Nephron progenitor cell (in vitro differentiated cells): ENCODE results near the gene MIDN.

Experiments
- DNase-seq: peaks from one replicate; pipeline ENCODE4 v3.0.0; 2021
- H3K27ac Mint-ChIP-seq: 2 replicates; pipeline ENCODE4 v1.8.0; 2021; ENCODE audit warnings: mild to moderate bottlenecking, moderate library complexity, mixed read lengths
- H3K27me3 Mint-ChIP-seq: 2 replicates; pipeline ENCODE4 v1.8.0; 2021; ENCODE audit warnings: mild to moderate bottlenecking, low read depth, mixed read lengths; ENCODE audit not compliant: poor library complexity
- H3K36me3 Mint-ChIP-seq: 2 replicates; pipeline ENCODE4 v1.8.0; 2021; ENCODE audit warnings: low read depth, mixed read lengths
- H3K4me1 Mint-ChIP-seq: 2 replicates; pipeline ENCODE4 v1.8.0; 2021; ENCODE audit warnings: mixed read lengths
- H3K4me3 Mint-ChIP-seq: 2 replicates; pipeline ENCODE4 v1.8.0; 2021; ENCODE audit warnings: mild to moderate bottlenecking, moderate library complexity, mixed read lengths
- H3K9me3 Mint-ChIP-seq: 2 replicates; pipeline ENCODE4 v1.8.0; 2021; ENCODE audit warnings: mild to moderate bottlenecking, moderate library complexity, mixed read lengths
- CTCF ChIP-seq: fragments of 200-600 bp; sonication (generic); IDR thresholded peaks from 2 replicates; pipeline ENCODE4 v1.5.0; 2021; ENCODE audit warnings: antibody characterized with exemption

The MIDN gene

GRCh38 chr19:1267477-1268225, 19.3 kb downstream of the MIDN start:
- no peak for TF ChIP-seq CTCF
- H3K27ac Mint-ChIP-seq, result no peak overlapping the region
- no peak for DNase-seq
- peaks cover 3% of the 10 kb centered on the region for H3K27me3 Mint-ChIP-seq
- H3K9me3 Mint-ChIP-seq, result no peaks in the 10 kb centered on the region
- peaks cover 22% of the 10 kb centered on the region for H3K36me3 Mint-ChIP-seq
- H3K4me1 Mint-ChIP-seq, result peaks cover 81% of the 10 kb centered on the region
- peak overlapping the region; percentile 73 for H3K4me3 Mint-ChIP-seq

GRCh38 chr19:1268226-1269064, 20.1 kb downstream of the MIDN start:
- Mint-ChIP-seq H3K4me3 (peak overlapping the region; percentile 73), H3K27ac (peak overlapping the region; percentile 96), H3K27me3 (peaks cover 3% of the 10 kb centered on the region), H3K4me1 (peaks cover 81% of the 10 kb centered on the region), H3K9me3 (no peaks in the 10 kb centered on the region), H3K36me3 (peaks cover 28% of the 10 kb centered on the region)
- no peak for TF ChIP-seq CTCF
- DNase-seq, result no peak

DNA sequence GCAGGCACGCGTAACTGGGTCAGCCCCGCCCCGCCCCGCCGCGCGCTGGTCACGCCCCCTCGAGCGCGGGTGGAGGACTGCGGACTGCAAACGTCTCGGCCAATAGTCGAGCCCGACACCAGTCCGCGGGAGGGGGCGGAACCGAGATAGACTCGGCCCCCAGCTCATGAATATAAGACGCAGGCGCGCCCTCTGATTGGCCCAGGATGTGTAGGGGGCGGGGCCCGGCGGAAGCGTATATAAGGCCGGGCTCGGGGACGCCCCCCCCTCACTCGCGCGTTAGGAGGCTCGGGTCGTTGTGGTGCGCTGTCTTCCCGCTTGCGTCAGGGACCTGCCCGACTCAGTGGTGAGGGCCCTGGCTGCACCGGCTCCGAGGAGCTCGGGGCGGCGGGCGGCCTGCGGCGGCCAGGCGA, 20.7 kb downstream of the MIDN start, which contains the start of gene CIRBP:
CIRBP (plus strand) TSS at position 268 of the 413 bp plus-strand sequence. CDS start 1,602 bp downstream, outside the sequence.
- no peak for TF ChIP-seq CTCF

GRCh38 chr19:1269478-1270212, 21.3 kb downstream of the MIDN start:
- no peaks in the 10 kb centered on the region for H3K9me3 Mint-ChIP-seq
- peaks cover 81% of the 10 kb centered on the region for H3K4me1 Mint-ChIP-seq
- peak; percentile 86 for DNase-seq
- H3K27ac Mint-ChIP-seq, result peak overlapping the region; percentile 94
- peaks cover 6% of the 10 kb centered on the region for H3K27me3 Mint-ChIP-seq
- peaks cover 35% of the 10 kb centered on the region for H3K36me3 Mint-ChIP-seq
- peak overlapping the region; percentile 88 for H3K4me3 Mint-ChIP-seq
- TF ChIP-seq CTCF, result no peak

More for the DNA sequence above, 20.7 kb downstream of the MIDN start, which contains the start of gene CIRBP:
- peak within 1 kb of the TSS; percentile 88 for H3K4me3 Mint-ChIP-seq
- peaks cover 83% of the 10 kb centered on the region for H3K4me1 Mint-ChIP-seq
- no peaks in the 10 kb centered on the region for H3K9me3 Mint-ChIP-seq
- peaks cover 34% of the 10 kb centered on the region for H3K36me3 Mint-ChIP-seq
- H3K27me3 Mint-ChIP-seq, result peaks cover 6% of the 10 kb centered on the region
- DNase-seq, result peak; percentile 100
- peak within 1 kb of the TSS; percentile 96 for H3K27ac Mint-ChIP-seq

- peaks cover 75% of the 10 kb centered on the region for H3K4me1 Mint-ChIP-seq
- TF ChIP-seq CTCF, result no peak
- peak overlapping the region; percentile 88 for H3K4me3 Mint-ChIP-seq
- H3K36me3 Mint-ChIP-seq, result peaks cover 35% of the 10 kb centered on the region
- DNase-seq, result no peak
- peaks cover 6% of the 10 kb centered on the region for H3K27me3 Mint-ChIP-seq
- no peaks in the 10 kb centered on the region for H3K9me3 Mint-ChIP-seq
- peak overlapping the region; percentile 94 for H3K27ac Mint-ChIP-seq
These were observed 21.9 kb downstream of the MIDN start for GRCh38 chr19:1270213-1270853.
